Keratinocyte (primary cell): ENCODE measurements around the gene CTNNA3.

Experiments used
- EZH2 ChIP-seq: IDR thresholded peaks from one replicate; pipeline ENCODE4 v1.6.1; 2012; ENCODE audit warnings: inconsistent platforms, mild to moderate bottlenecking, low read length, moderate library complexity
- TF ChIP-seq, protein P1 (sequence below), 3 experiments: IDR thresholded peaks in 1 of 3; conservative IDR thresholded peaks in 1 of 3; optimal IDR thresholded peaks in 1 of 3; 2 replicates in 2 of 3; 3 replicates in 1 of 3; pipeline versions ENCODE3 to v1.5.1; 2011; ENCODE audit warnings: low read length in 3 of 3, mild to moderate bottlenecking in 3 of 3, moderate library complexity in 2 of 3, control low read depth in 1 of 3, inconsistent platforms in 1 of 3; ENCODE audit not compliant: insufficient read depth in 2 of 3; ENCODE audit errors: extremely low read depth in 1 of 3

DNA sequence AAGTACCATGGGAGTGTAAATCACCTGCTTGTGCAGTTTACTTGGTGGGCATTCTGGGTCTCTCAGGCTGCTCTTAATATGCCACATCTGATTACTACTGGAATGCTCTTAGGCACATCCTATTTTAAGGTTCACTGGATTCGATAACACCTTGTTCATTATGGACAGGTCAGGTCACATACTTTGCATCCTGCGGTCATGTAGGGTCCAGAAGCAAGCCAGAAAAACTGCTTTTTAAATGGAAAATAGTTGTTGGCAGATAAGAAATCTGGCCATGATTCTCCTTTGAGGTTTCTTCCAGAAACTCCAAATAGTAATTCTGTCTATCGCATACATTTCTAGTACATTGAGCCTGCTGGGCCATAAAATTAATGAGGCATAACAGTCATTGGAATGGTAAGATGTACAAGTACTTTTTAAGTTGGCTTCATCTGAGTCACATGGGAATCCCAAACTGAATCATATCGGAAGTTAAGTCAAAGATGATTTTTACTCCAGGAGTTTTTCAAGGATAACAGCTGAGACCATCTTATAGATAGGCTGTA, 398.3 kb downstream of the CTNNA3 start:
- TF ChIP-seq, protein P1, sequence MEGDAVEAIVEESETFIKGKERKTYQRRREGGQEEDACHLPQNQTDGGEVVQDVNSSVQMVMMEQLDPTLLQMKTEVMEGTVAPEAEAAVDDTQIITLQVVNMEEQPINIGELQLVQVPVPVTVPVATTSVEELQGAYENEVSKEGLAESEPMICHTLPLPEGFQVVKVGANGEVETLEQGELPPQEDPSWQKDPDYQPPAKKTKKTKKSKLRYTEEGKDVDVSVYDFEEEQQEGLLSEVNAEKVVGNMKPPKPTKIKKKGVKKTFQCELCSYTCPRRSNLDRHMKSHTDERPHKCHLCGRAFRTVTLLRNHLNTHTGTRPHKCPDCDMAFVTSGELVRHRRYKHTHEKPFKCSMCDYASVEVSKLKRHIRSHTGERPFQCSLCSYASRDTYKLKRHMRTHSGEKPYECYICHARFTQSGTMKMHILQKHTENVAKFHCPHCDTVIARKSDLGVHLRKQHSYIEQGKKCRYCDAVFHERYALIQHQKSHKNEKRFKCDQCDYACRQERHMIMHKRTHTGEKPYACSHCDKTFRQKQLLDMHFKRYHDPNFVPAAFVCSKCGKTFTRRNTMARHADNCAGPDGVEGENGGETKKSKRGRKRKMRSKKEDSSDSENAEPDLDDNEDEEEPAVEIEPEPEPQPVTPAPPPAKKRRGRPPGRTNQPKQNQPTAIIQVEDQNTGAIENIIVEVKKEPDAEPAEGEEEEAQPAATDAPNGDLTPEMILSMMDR (optimal IDR thresholded peaks at IDR 0.05 in 1 of 3, IDR thresholded peaks at IDR 0.05 in 1 of 3, conservative IDR thresholded peaks at IDR 0.05 in 1 of 3; ENCODE audit: extremely low read depth in 1 of 3, insufficient read depth in 2 of 3, low read length in 3 of 3): no peak
- TF ChIP-seq EZH2: no peak
